K562 (cell line): ENCODE data around the gene TRIM4. TPM values are rescaled to one million over a fixed set of nuclear protein-coding genes. Genes with fewer than 3 reads are reported as not detected.

Experiments
- ATAC-seq: fragments of 200-7000 bp; cut with Tn5 transposase; 3 replicates; pipeline ENCODE4 v1.9.1; 2020; ENCODE audit warnings: moderate library complexity
- BruUV-seq: library from RNA; stranded (reverse); fragments of 400-500 nt; replicated peaks from 2 replicates; lab custom pipeline; 2021; lab: Mats Ljungman, UMichigan
- CTCF ChIA-PET: fragments of 300-600 bp; formaldehyde crosslinking; extraction: SDS; loops from one replicate; lab custom pipeline; 2021; ENCODE audit warnings: low intra/inter-chr PET ratio; lab: Yijun Ruan, JAX
- POLR2A ChIA-PET: fragments of 300-600, 350-650 bp; sonication (Branson Sonifier 250); formaldehyde crosslinking; extraction: SDS; loops from one replicate; lab custom pipeline; 2021; ENCODE audit warnings: antibody characterized with exemption, inconsistent platforms; lab: Yijun Ruan, JAX
- DNase-seq, 4 experiments: peaks; one replicate each; pipeline versions ENCODE4 v3.0.0 to v3.0.0-alpha.2; 2011 to 2018; ENCODE audit warnings: low spot score in 3 of 4, mixed read lengths in 3 of 4; ENCODE audit errors: extremely low read depth in 1 of 4
- FAIRE-seq: peaks from 2 replicates; lab custom pipeline; 2011; peaks lifted over from hg19 to GRCh38; lab: Jason Lieb, UNC
- H2AFZ ChIP-seq: 2 replicates; pipeline ENCODE4 v1.6.0; 2011; ENCODE audit warnings: low read depth, low read length, control low read depth, inconsistent platforms
- H3K27ac ChIP-seq: fragments of 200-600 bp; 3 replicates; pipeline ENCODE4 v1.8.0; 2011; ENCODE audit warnings: low read depth, mild to moderate bottlenecking, control low read depth, inconsistent platforms, low read length, moderate library complexity, mixed read lengths; ENCODE audit errors: extremely low read depth
- H3K27me3 ChIP-seq, 2 experiments: fragments of 300-600 bp in 1 of 2; 2 replicates in 1 of 2; 3 replicates in 1 of 2; pipeline versions ENCODE4 v1.6.0 to v1.8.0; 2011; ENCODE audit warnings: inconsistent platforms in 2 of 2, low read length in 2 of 2, mild to moderate bottlenecking in 1 of 2, mixed read lengths in 1 of 2, moderate library complexity in 1 of 2; ENCODE audit not compliant: control insufficient read depth in 2 of 2, insufficient read depth in 2 of 2
- H3K36me3 ChIP-seq: fragments of 300-600 bp; 3 replicates; pipeline ENCODE4 v1.8.0; 2011; ENCODE audit warnings: mild to moderate bottlenecking, low read length, inconsistent platforms; ENCODE audit not compliant: control insufficient read depth, insufficient read depth
- H3K4me1 ChIP-seq, 2 experiments: fragments of 200-600 bp in 1 of 2; replicated peaks in 1 of 2; 2 replicates in 1 of 2; 3 replicates in 1 of 2; pipeline versions ENCODE4 v1.5.1 to v1.8.0; 2011; ENCODE audit warnings: inconsistent platforms in 2 of 2, low read length in 2 of 2, mild to moderate bottlenecking in 1 of 2, mixed read lengths in 1 of 2, moderate library complexity in 1 of 2; ENCODE audit not compliant: control insufficient read depth in 2 of 2, insufficient read depth in 2 of 2
- H3K4me2 ChIP-seq: 2 replicates; pipeline ENCODE4 v1.6.1; 2011; ENCODE audit warnings: low read length, control low read depth, inconsistent platforms, mixed read lengths; ENCODE audit not compliant: insufficient read depth
- H3K4me3 ChIP-seq: fragments of 200-600 bp; sonication (generic), shearing (Covaris generic); 2 replicates; pipeline ENCODE4 v1.5.1; 2016; ENCODE audit warnings: control low read depth, inconsistent platforms
- H3K79me2 ChIP-seq: fragments of 200-600 bp; 3 replicates; pipeline ENCODE4 v1.8.0; 2011; ENCODE audit warnings: low read length, inconsistent platforms; ENCODE audit not compliant: control insufficient read depth, insufficient read depth
- H3K9ac ChIP-seq, 2 experiments: 2 replicates each; pipeline versions ENCODE4 v1.6.0 to v1.6.1; 2011; ENCODE audit warnings: low read depth in 2 of 2, low read length in 2 of 2, control low read depth in 1 of 2, inconsistent platforms in 1 of 2, mild to moderate bottlenecking in 1 of 2, mixed read lengths in 1 of 2; ENCODE audit not compliant: insufficient read depth in 1 of 2
- H3K9me1 ChIP-seq: one replicate; pipeline ENCODE4 v1.6.0; 2011; ENCODE audit warnings: inconsistent platforms, mild to moderate bottlenecking, low read length, moderate library complexity; ENCODE audit not compliant: control insufficient read depth, insufficient read depth
- H3K9me3 ChIP-seq: replicated peaks from 2 replicates; pipeline ENCODE4 v1.5.1; 2011; ENCODE audit warnings: low read depth, low read length, inconsistent platforms; ENCODE audit not compliant: control insufficient read depth, insufficient read depth
- H4K20me1 ChIP-seq: replicated peaks from 2 replicates; pipeline ENCODE4 v1.6.1; 2011; ENCODE audit warnings: low read length, inconsistent platforms, mixed read lengths; ENCODE audit not compliant: control insufficient read depth, insufficient read depth
- ASH1L ChIP-seq: fragments of 450-650 bp; IDR thresholded peaks from 2 replicates; pipeline ENCODE4 v1.6.1; 2018; ENCODE audit warnings: borderline replicate concordance, mild to moderate bottlenecking, low read depth; ENCODE audit not compliant: partially characterized antibody
- CEBPB ChIP-seq: fragments of 450-650 bp; IDR thresholded peaks from 2 replicates; pipeline ENCODE4 v1.6.1; 2016; ENCODE audit warnings: missing genetic modification characterization, missing compliant biosample characterization
- EWSR1 ChIP-seq: fragments of 450-650 bp; IDR thresholded peaks from 2 replicates; pipeline ENCODE4 v1.6.1; 2018; ENCODE audit warnings: borderline replicate concordance, mild to moderate bottlenecking, low read depth, moderate library complexity; ENCODE audit not compliant: partially characterized antibody
- HCFC1 ChIP-seq: IDR thresholded peaks from 2 replicates; pipeline ENCODE4 v1.6.1; 2012; ENCODE audit warnings: low read depth, low read length, improper control_type of control experiment
- HDAC8 ChIP-seq: fragments of 450-650 bp; IDR thresholded peaks from 2 replicates; pipeline ENCODE4 v1.6.1; 2016; ENCODE audit warnings: mild to moderate bottlenecking, missing genetic modification characterization, moderate library complexity, missing compliant biosample characterization
- HMG20B ChIP-seq: fragments of 250-450 bp; sonication (Bioruptor Pico); IDR thresholded peaks from 2 replicates; pipeline ENCODE4 v1.5.0; 2021; ENCODE audit warnings: mild to moderate bottlenecking
- KAT2B ChIP-seq: IDR thresholded peaks from one replicate; pipeline ENCODE4 v1.6.1; 2012; ENCODE audit warnings: low read depth, mild to moderate bottlenecking, control low read depth, inconsistent platforms, low read length, moderate library complexity
- MAFG ChIP-seq: fragments of 450-650 bp; conservative IDR thresholded peaks from 2 replicates; pipeline ENCODE4 v1.6.1; 2016; ENCODE audit warnings: missing genetic modification characterization, missing compliant biosample characterization
- POLR2B ChIP-seq: fragments of 450-650 bp; IDR thresholded peaks from 2 replicates; pipeline ENCODE4 v1.6.1; 2018; ENCODE audit warnings: low read depth; ENCODE audit not compliant: partially characterized antibody
- RAD51 ChIP-seq: fragments of 450-650 bp; IDR thresholded peaks from 2 replicates; pipeline ENCODE4 v1.7.1; 2016; ENCODE audit warnings: low read depth, mild to moderate bottlenecking, borderline replicate concordance
- RBM25 ChIP-seq: fragments of 200-400 bp; formaldehyde crosslinking; IDR thresholded peaks from 2 replicates; pipeline ENCODE4 v1.6.1; 2018; ENCODE audit warnings: low read length, low read depth, moderate library complexity; ENCODE audit not compliant: severe bottlenecking
- SETDB1 ChIP-seq: IDR thresholded peaks from one replicate; pipeline ENCODE4 v1.6.1; 2012; ENCODE audit warnings: low read length, control low read depth, inconsistent platforms
- SMAD4 ChIP-seq: fragments of 250-450 bp; sonication (Bioruptor Pico); conservative IDR thresholded peaks from 2 replicates; pipeline ENCODE4 v1.8.0; 2021; ENCODE audit warnings: inconsistent platforms, mild to moderate bottlenecking, moderate library complexity
- ZBTB1 ChIP-seq: sonication (generic); formaldehyde crosslinking; IDR thresholded peaks from 2 replicates; pipeline ENCODE4 v1.8.1; 2023; ENCODE audit warnings: missing genetic modification reagents, low read depth, mild to moderate bottlenecking, borderline replicate concordance
- ZFP1 ChIP-seq: fragments of 450-650 bp; formaldehyde crosslinking; IDR thresholded peaks from 2 replicates; pipeline ENCODE4 v1.4.0; 2020; ENCODE audit warnings: mild to moderate bottlenecking, mixed read lengths
- ZNF121 ChIP-seq: sonication (generic); formaldehyde crosslinking; conservative IDR thresholded peaks from 2 replicates; pipeline ENCODE4 v1.8.0; 2022; ENCODE audit warnings: missing genetic modification reagents
- ZNF134 ChIP-seq: fragments of 250-450 bp; sonication (Bioruptor Pico); conservative IDR thresholded peaks from 2 replicates; pipeline ENCODE4 v1.4.0; 2020
- ZNF316 ChIP-seq: fragments of 450-650 bp; IDR thresholded peaks from 2 replicates; pipeline ENCODE4 v1.6.1; 2016
- ZNF764 ChIP-seq: fragments of 250-450 bp; sonication (Bioruptor Pico); IDR thresholded peaks from 2 replicates; pipeline ENCODE4 v1.4.0; 2020; ENCODE audit warnings: low read depth, mild to moderate bottlenecking, moderate library complexity
- WGBS: fragments of 100-300 bp; shearing (Covaris generic); methylation state at CpG from one replicate; pipeline ENCODE4 v1.1.6; 2016; ENCODE audit warnings: low coverage, mixed read lengths; ENCODE audit not compliant: insufficient coverage; ENCODE audit errors: missing lambda C conversion rate; 5-methylcytosine and 5-hydroxymethylcytosine counted together
- in situ Hi-C: fragments of 300-500 bp; cut with MboI; formaldehyde crosslinking; loops from 4 replicates; pipeline ENCODE4 v1.15.0; 2018; ENCODE audit warnings: inconsistent platforms, mixed read lengths
- intact Hi-C: fragments of 100-400 bp; cut with micrococcal nuclease; formaldehyde crosslinking; loops from 2 replicates; pipeline ENCODE4 v1.14.2; 2022
- polyA plus RNA-seq, 8 experiments: library from polyadenylated mRNA; depleted of rRNA in 4 of 8; stranded (reverse) in 5 of 8; unstranded in 3 of 8; fragments of >200 nt; fragmentation: Nextera tagmentation in 2 of 8; fragmentation: Illumina TruSeq in 1 of 8; extraction: Ambion mirVana in 2 of 8; extraction: Trizol in 1 of 8; gene quantifications; 2 replicates each; pipeline versions ENCODE4 v1.2.1 to v1.2.3, GENCODE V29; 2011 to 2014; ENCODE audit warnings: inconsistent platforms in 1 of 8, missing spikeins in 1 of 8
- total RNA-seq, 7 experiments: library from RNA; depleted of rRNA in 6 of 7; stranded (reverse); fragments of >200 nt in 6 of 7; fragmentation: Illumina TruSeq in 2 of 7; extraction: Trizol in 2 of 7; gene quantifications; 2 replicates each; pipeline versions ENCODE4 v1.2.1 to v1.2.3, GENCODE V29; 2011 to 2021; ENCODE audit warnings: low replicate concordance in 1 of 7
- TF ChIP-seq, protein P1 (sequence below): fragments of 450-650 bp; formaldehyde crosslinking; conservative IDR thresholded peaks from 2 replicates; pipeline ENCODE4 v1.4.0; 2022; ENCODE audit warnings: mild to moderate bottlenecking, missing genetic modification characterization
- TF ChIP-seq, protein P2 (sequence below), 2 experiments: IDR thresholded peaks; 2 replicates each; pipeline ENCODE4 v1.6.1; 2012; ENCODE audit warnings: improper control_type of control experiment in 2 of 2, low read depth in 2 of 2, low read length in 2 of 2, borderline replicate concordance in 1 of 2

TRIM4 gene
- total and polyA plus RNA-seq, 9 of the 15 experiments (the other 6 are each of a cell fraction or from before 2014, with no cell fraction given) = 6.2 to 28.3 (median 22.4) TPM

DNA sequence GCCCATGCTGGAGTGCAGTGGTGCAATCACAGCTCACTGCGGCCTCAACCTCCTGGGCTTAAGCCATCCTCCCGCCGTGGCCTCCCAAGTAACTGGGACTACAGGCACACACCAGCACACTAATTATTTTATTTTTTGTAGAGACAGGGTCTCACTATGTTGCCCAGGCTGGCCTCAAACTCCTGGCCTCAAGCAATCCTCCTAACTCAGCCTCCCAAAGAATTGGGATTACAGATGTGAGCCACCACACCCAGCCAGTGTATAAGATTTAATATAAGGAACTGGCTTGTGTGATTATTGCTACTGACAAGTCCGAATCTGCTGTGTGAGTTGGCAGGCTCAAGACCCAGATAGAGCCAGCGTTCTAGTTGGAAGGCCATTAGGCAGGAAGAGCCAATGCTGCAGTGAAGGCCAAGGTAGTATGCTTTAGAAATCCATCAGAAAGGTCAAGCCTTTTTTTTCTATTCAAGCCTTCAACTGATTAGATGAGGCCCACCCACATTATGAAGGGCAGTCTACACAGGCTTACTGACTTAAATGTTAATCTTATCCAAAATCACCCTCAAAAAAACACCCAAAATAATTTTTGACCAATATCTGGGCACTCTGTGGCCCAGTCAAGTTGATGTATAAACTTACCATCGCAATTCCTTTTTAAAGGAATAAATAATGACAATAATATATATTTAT lies 19.4 kb downstream of the TRIM4 start:
- DNase-seq = no peak
- Histone ChIP-seq H3K36me3 (peaks cover 46% of the 10 kb centered on the region), H3K79me2 (no peaks in the 10 kb centered on the region), H3K27me3 (no peaks in the 10 kb centered on the region), H3K4me1 (no peaks in the 10 kb centered on the region; a peak in 2 of 5 replicates), H3K27ac (no peak overlapping the region), H3K4me3 (no peak overlapping the region), H3K9me1 (no peaks in the 10 kb centered on the region), H3K9ac (no peak overlapping the region), H3K4me2 (no peak overlapping the region), H4K20me1 (peaks cover 3% of the 10 kb centered on the region; the same call in 1 of the 2 replicates), H2AFZ (no peak overlapping the region), H3K9me3 (no peaks in the 10 kb centered on the region)
- ATAC-seq = no peak
- in situ Hi-C loops = no loop called here
- CTCF ChIA-PET = no interaction called here
- no peak for FAIRE-seq
- WGBS = 91% methylated on average over 6 of the region's 6 CpGs
- POLR2A ChIA-PET = no interaction called here
- intact Hi-C loops = no loop called here
- no TSS peak for BruUV-seq
- TF ChIP-seq POLR2B (peak; percentile 16), ASH1L (no peak), KAT2B (no peak), RBM25 (peak; percentile 81), RAD51 (no peak), ZNF316 (no peak), ZFP1 (CRISPR knock-in tag) (no peak), EWSR1 (no peak), ZBTB1 (no peak), SMAD4 (CRISPR knock-in tag) (no peak), ZNF764 (CRISPR knock-in tag) (no peak), MAFG (tag) (no peak), HCFC1 (no peak), HMG20B (CRISPR knock-in tag) (no peak), CEBPB (no peak), SETDB1 (no peak), ZNF121 (peak; percentile 78), HDAC8 (tag) (no peak), ZNF134 (CRISPR knock-in tag) (peak; percentile 100)
- TF ChIP-seq, protein P1, sequence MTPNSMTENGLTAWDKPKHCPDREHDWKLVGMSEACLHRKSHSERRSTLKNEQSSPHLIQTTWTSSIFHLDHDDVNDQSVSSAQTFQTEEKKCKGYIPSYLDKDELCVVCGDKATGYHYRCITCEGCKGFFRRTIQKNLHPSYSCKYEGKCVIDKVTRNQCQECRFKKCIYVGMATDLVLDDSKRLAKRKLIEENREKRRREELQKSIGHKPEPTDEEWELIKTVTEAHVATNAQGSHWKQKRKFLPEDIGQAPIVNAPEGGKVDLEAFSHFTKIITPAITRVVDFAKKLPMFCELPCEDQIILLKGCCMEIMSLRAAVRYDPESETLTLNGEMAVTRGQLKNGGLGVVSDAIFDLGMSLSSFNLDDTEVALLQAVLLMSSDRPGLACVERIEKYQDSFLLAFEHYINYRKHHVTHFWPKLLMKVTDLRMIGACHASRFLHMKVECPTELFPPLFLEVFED (CRISPR knock-in tag) = no peak
- TF ChIP-seq, protein P2, sequence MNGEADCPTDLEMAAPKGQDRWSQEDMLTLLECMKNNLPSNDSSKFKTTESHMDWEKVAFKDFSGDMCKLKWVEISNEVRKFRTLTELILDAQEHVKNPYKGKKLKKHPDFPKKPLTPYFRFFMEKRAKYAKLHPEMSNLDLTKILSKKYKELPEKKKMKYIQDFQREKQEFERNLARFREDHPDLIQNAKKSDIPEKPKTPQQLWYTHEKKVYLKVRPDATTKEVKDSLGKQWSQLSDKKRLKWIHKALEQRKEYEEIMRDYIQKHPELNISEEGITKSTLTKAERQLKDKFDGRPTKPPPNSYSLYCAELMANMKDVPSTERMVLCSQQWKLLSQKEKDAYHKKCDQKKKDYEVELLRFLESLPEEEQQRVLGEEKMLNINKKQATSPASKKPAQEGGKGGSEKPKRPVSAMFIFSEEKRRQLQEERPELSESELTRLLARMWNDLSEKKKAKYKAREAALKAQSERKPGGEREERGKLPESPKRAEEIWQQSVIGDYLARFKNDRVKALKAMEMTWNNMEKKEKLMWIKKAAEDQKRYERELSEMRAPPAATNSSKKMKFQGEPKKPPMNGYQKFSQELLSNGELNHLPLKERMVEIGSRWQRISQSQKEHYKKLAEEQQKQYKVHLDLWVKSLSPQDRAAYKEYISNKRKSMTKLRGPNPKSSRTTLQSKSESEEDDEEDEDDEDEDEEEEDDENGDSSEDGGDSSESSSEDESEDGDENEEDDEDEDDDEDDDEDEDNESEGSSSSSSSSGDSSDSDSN (IDR thresholded peaks at IDR 0.05; ENCODE audit: borderline replicate concordance in 1 of 2, low read depth in 2 of 2, low read length in 2 of 2) = no peak
